ENCODE data around the gene ADARB2.

The ADARB2 gene

DNA sequence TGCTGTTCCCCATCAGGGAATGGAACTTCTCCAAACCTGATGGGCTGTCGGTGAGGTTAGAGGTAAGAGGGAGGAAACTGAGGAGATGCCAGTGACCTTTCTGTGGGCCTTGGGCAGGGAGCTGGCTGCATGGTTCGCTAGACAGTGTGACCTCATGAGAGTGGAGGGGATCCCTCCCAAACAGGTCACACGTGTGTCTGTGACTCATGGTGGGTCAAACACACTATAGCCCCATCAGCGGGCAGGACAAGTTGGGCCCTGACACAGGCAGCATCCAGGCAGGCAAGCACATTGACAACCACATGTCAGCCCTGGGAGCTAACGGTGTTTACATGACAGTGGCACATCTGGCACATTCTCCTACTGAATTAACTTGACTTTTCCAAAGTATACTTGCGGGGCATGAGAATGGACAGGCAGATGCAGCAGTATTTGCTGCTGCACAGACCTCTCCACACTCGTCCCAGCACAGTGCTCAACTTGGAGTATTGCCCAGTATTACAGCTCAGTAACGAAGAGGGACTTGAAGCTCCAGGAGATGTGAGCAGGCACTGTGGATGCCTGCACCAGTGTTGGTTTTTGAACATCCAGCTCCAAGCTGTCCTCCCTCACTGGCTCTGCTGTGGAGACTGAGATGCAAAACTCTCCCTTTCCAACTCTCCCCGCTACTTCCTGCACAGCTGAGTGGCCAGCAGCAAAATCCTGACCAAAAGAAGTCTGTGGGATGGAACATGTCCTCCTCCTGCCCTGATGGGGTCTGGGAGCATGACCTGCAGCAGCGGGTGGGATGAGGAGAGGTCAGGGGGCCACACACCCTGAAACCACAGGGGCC lies 481.5 kb downstream of the ADARB2 start:
- DNase-seq (ENCODE audit: low read depth in 1 of 2, low spot score in 1 of 2) = no peak
- Histone ChIP-seq H3K27ac (replicated peaks) (no peak overlapping the region), H3K27me3 (ENCODE audit: insufficient read depth, poor library complexity, severe bottlenecking) (no peaks in the 10 kb centered on the region), H3K4me3 (replicated peaks; ENCODE audit: insufficient read depth, low read length) (no peak overlapping the region)
- TF ChIP-seq POLR2AphosphoS5 (IDR thresholded peaks at IDR 0.05; ENCODE audit: low read depth) = no peak
- TF ChIP-seq, protein P1, sequence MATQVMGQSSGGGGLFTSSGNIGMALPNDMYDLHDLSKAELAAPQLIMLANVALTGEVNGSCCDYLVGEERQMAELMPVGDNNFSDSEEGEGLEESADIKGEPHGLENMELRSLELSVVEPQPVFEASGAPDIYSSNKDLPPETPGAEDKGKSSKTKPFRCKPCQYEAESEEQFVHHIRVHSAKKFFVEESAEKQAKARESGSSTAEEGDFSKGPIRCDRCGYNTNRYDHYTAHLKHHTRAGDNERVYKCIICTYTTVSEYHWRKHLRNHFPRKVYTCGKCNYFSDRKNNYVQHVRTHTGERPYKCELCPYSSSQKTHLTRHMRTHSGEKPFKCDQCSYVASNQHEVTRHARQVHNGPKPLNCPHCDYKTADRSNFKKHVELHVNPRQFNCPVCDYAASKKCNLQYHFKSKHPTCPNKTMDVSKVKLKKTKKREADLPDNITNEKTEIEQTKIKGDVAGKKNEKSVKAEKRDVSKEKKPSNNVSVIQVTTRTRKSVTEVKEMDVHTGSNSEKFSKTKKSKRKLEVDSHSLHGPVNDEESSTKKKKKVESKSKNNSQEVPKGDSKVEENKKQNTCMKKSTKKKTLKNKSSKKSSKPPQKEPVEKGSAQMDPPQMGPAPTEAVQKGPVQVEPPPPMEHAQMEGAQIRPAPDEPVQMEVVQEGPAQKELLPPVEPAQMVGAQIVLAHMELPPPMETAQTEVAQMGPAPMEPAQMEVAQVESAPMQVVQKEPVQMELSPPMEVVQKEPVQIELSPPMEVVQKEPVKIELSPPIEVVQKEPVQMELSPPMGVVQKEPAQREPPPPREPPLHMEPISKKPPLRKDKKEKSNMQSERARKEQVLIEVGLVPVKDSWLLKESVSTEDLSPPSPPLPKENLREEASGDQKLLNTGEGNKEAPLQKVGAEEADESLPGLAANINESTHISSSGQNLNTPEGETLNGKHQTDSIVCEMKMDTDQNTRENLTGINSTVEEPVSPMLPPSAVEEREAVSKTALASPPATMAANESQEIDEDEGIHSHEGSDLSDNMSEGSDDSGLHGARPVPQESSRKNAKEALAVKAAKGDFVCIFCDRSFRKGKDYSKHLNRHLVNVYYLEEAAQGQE (IDR thresholded peaks at IDR 0.05; ENCODE audit: insufficient replicate concordance, low read depth) = no peak
- TF ChIP-seq SPI1 (IDR thresholded peaks at IDR 0.05; ENCODE audit: borderline replicate concordance, low read depth) = no peak
- TF ChIP-seq GABPA (IDR thresholded peaks at IDR 0.05; ENCODE audit: low read depth) = no peak
- TF ChIP-seq CTCF (IDR thresholded peaks at IDR 0.05; ENCODE audit: insufficient read depth, low read length) = no peak

GRCh38 chr10:1255118-1255517 lies 482.2 kb downstream of the ADARB2 start:
- TF ChIP-seq CTCF (IDR thresholded peaks at IDR 0.05; ENCODE audit: insufficient read depth, low read length) (no peak), GABPA (IDR thresholded peaks at IDR 0.05; ENCODE audit: low read depth) (no peak), SPI1 (IDR thresholded peaks at IDR 0.05; ENCODE audit: borderline replicate concordance, low read depth) (no peak), POLR2AphosphoS5 (IDR thresholded peaks at IDR 0.05; ENCODE audit: low read depth) (no peak)
- TF ChIP-seq, protein P1 (IDR thresholded peaks at IDR 0.05; ENCODE audit: insufficient replicate concordance, low read depth) = no peak
- no peak overlapping the region for H3K4me3 ChIP-seq (replicated peaks; ENCODE audit: insufficient read depth, low read length)
- H3K27me3 ChIP-seq (ENCODE audit: insufficient read depth, poor library complexity, severe bottlenecking) = no peaks in the 10 kb centered on the region
- no peak overlapping the region for H3K27ac ChIP-seq (replicated peaks)
- DNase-seq (ENCODE audit: low read depth in 1 of 2, low spot score in 1 of 2) = peak in 1 of 2 experiments; percentile 3

GRCh38 chr10:1253523-1254353 lies 483.6 kb downstream of the ADARB2 start:
- Histone ChIP-seq H3K4me3 (replicated peaks; ENCODE audit: insufficient read depth, low read length) (no peak overlapping the region), H3K27me3 (ENCODE audit: insufficient read depth, poor library complexity, severe bottlenecking) (no peaks in the 10 kb centered on the region), H3K27ac (replicated peaks) (no peak overlapping the region)
- no peak for DNase-seq (ENCODE audit: low read depth in 1 of 2, low spot score in 1 of 2)
- TF ChIP-seq GABPA (IDR thresholded peaks at IDR 0.05; ENCODE audit: low read depth) (no peak), SPI1 (IDR thresholded peaks at IDR 0.05; ENCODE audit: borderline replicate concordance, low read depth) (no peak), POLR2AphosphoS5 (IDR thresholded peaks at IDR 0.05; ENCODE audit: low read depth) (no peak), CTCF (IDR thresholded peaks at IDR 0.05; ENCODE audit: insufficient read depth, low read length) (no peak)
- TF ChIP-seq, protein P1 (IDR thresholded peaks at IDR 0.05; ENCODE audit: insufficient replicate concordance, low read depth) = no peak

Data from HL-60 (cell line).